Esophagus muscularis mucosa (tissue), 3 donors: Measurements from ENCODE around the gene ABCC10.

Source experiments
- CTCF ChIP-seq, 3 experiments: fragments of 200-600 bp in 2 of 3; fragments of 450-650 bp in 1 of 3; sonication (generic) in 2 of 3; IDR thresholded peaks; one replicate each; pipeline ENCODE4 v1.5.1; 2017 to 2019; ENCODE audit warnings: antibody characterized with exemption in 3 of 3, mild to moderate bottlenecking in 2 of 3, moderate library complexity in 1 of 3
- EP300 ChIP-seq: sonication (generic); formaldehyde crosslinking; IDR thresholded peaks from one replicate; pipeline ENCODE4 v1.6.1; 2017; ENCODE audit warnings: antibody characterized with exemption

GRCh38 chr6:43442935-43443334 is 15.6 kb downstream of the ABCC10 start:
- TF ChIP-seq CTCF (IDR thresholded peaks at IDR 0.05) (no peak), EP300 (no peak)
